Hematopoietic multipotent progenitor cell treated with erythropoietin and hydrocortisone succinate and interleukin-3 and kit ligand, for 15 days (in vitro differentiated cells): ENCODE data around the gene MOCS1.

Source experiments
- DNase-seq: peaks from one replicate; pipeline ENCODE4 v3.0.0-alpha.2; 2015; ENCODE audit warnings: low spot score

The MOCS1 gene

DNA sequence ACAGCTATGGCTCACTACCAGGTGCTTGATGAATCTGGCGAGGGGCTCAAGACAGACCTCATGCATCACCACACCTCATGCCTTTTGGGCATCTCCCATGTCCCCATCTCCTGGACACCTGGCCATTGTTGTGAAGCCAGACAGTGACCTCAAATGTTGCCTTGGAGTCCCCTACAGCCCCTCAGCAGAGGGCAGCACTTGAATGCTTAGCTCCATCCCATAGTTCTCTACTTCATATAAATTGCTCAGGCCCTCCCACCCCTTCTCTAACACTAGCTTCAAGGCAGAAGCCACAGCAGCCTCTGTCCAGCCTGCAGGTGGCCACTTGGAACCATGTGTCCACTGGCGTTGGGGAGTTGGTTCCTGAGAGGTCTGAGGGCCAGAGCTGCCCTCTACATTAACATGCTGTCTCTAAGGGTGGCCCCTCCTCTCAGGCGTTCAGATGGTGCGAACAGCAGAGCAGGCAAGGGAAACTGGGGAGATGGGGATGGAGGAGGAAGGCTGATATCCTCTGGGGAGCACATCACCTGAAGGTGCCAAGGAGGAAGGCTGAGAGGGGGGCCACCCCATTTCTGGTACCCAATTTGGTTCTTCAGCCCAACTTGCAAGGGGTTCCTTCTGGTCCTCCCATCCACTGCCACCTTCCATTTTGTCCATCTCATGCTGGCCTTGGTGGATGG lies 31.3 kb downstream of the MOCS1 start:
- DNase-seq, result no peak

DNA sequence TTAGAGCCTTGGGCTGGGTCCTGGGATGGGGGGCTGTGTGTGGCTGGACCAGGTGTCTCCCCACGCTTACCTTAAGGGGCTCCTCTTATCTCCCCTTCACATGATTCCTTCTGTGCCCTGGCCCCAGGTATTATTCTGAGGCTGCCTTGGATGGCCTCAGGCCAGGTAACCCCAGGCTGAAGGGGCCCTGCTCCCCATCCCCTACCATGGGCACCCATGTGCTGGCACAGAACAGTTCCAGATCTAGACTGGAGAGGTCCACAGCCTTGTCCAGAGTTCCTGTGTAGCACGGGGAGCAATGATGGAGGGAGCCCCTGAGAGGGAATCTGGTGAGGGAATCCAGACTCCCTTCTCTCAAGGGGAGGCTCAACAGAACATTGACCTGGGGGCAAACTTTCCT lies 32.1 kb downstream of the MOCS1 start:
- DNase-seq, result no peak

DNA sequence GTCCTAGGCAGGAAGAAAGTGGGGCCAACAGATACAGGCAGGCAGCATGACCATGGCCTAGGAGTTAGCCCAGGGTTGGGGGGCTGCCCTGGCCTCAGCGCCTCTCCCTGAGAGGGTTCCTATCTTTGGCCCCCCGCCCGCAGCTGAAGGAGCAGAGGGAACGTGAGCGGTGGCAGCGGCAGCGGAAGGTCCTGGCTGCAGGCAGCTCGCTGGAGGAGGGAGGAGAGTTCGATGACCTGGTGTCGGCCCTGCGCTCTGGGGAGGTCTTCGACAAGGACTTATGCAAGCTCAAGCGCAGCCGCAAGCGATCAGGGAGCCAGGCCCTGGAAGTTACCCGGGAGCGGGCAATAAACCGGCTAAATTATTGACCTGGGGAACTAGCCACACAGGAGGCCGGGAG lies 32.6 kb downstream of the MOCS1 start:
- no peak for DNase-seq

DNA sequence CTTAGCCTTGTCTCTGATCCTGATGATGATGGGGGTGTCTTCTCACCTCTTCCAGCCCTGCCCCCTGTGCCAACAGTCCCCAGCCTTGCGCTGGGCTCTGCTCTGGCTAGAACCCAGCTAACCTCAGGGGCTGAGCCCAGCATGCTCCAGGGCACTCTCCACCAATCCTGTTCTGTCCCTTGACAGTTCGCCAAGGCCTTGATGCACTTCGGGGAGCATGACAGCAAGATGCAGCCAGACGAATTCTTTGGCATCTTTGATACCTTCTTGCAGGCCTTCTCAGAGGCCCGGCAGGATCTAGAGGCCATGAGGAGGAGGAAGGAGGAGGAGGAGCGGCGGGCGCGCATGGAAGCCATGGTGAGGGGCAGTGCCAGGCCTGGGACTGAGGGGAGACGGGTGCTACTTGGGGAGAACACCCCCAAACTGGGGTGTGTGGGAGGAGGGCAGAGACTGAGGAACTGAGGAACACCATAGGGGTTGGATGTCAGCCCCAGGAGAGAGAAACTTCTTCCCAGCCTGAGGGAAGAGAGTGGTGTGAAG lies 33.1 kb downstream of the MOCS1 start:
- DNase-seq, result no peak

- DNase-seq, result no peak
These were observed 34.5 kb downstream of the MOCS1 start for GRCh38 chr6:39899554-39900295.

DNA sequence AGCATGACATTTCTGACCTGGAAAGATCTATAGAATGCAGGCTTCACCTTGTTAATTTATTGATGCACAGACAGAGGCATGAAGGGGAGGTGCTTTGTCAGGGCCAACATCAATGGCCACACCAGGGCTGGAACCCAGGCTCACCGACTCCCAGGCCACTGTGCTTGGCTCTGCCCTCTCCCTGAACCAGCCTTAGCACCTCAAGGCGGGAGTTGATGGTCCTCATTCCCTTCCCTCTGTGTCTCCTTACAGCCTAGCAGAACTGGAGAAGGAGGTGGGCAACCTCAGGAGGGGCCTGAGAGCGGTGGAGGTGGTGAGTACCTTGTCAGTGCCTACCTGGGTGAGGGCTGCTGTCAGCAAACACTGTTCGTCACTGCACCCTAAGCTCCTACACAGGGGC lies 35.6 kb downstream of the MOCS1 start:
- no peak for DNase-seq

DNA sequence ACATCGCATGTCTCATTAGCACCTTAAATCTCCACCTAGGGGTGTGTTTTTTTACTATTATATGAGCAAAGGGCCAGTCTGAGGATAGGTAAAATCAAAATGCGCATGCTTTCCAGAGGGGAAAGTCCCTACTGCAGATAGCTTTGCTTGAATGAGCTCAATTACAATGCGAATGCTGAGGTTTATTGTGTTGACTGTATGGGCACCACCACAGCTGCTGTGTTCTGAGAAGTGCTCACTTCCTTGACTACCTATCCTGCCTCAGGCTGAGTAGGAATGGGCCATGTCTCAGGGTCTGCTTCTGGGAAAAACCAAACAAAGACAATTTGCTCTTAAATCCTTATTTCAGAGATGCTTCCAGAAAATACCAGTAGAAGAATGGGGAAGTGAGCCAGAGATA lies 36.6 kb downstream of the MOCS1 start:
- DNase-seq, result no peak

DNA sequence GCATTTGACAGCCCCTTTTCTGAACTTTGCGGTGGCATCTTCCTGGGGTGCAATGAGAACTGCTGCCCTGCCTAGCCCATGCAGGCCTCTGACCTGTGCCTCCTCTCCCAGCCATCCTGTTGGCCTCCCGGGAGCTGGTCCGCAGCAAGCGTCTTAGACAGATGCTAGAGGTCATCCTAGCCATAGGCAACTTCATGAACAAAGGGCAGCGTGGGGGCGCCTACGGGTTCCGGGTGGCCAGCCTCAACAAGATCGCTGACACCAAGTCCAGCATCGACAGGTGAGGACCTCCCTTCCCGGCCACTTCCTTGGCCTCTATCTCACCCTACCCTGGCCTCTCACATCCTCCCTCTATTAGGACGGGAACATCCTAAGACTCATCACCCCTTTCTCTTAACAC lies 37.6 kb downstream of the MOCS1 start:
- no peak for DNase-seq

GRCh38 chr6:39893286-39893685 lies 41.0 kb downstream of the MOCS1 start:
- no peak for DNase-seq

DNA sequence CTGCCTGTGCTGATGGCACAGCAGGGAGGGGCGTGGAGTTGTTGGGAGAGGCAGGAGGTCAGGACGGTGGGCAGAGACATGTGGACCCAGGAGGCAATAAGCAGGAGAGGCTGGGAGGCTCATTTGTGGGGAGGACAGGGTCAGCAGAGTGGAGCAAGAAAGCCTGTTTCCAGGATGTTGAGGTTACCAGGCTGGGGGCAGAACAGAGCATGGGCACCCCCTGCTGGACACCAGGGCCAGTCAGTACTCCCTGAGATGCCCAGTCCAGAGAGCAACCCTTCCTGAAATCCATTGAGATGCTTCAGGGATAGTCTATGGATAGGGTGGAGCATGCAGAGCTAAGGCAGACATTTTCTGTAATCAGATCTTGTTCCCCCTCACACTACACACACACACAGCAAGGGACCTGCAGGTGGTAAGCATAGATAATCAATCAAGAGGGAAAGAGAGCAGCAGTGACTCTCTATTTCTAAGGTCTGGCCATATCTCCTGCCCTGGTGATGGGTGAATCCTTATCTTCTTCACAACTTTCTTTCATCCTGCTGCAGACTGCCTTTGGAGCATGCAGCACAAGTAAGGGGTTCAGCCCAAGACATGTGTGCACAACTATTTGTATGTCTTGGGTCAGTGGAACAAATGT lies 41.7 kb downstream of the MOCS1 start:
- DNase-seq, result no peak

DNA sequence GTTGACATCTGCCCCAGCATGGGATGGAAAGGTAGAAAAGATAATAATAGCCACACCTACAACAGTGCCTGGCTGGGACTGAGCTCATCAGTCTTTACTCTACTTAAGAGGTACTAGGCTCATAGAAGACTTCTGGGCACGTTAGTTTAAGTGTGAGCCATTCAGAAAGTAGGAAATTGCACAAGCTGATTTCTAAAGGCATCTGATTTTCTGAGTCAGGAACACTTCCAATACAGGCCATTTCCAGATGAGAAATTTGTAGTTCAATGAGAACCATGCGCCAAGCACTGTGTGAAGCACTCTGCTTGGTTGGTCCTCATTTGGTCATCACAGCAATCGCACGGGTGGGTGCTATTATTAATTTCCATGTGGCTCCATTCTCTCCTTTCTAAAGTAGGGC lies 42.3 kb downstream of the MOCS1 start:
- no peak for DNase-seq

GRCh38 chr6:39891353-39891752 lies 42.9 kb downstream of the MOCS1 start:
- DNase-seq, result no peak

DNA sequence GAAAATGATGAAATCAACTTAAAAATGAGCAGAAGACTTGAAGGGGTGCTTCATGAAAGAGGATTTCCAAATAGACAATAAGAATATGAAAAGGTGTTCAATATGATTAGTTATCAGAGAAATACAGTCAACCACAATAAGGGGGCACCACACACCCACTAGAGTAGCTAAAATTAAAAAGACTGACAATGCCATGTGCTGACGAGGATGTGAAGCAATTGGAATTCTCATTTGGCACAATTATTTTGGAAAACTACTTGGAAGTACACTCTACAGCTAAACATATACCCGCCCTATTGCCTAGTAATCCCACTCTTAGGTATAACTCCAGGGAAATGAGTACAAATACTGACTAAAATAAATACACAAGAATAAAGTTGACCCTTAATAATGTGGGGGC lies 45.0 kb downstream of the MOCS1 start:
- DNase-seq, result no peak

DNA sequence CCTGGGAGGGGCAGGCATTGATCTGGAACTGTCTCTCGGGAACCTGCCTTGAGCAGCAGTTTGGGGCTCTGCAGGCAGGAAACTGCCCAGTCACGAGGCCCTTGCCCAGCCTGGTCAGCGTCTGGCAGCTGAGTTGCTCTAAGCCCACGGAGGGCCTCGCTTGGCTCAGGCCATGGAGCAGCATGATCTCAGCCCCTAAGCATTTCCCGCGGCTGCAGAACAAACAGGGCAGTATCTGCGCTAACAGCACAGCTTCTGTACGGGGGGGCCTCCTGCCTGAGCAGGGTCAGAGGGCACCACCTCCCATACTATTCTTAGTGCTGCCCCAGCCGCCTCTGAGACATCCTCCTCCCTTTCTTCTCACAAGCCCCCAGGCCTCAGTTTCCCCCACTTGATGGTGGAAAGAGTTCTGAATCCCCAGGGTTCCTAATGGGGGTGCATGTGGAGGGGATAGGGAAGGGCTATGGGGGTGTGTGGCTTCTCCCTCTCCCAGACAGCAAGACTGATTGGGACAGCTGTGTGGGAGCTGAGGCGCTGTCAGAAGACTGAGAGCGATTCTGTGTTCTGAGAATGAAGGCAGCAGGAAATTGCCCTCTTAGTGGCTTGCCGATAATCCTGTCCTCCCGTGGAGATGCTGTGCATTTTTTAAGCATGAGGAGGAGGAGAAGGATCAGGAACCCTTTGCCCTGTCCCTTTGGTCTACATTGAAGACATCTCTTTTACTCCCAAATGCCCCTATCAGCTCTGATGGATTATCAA lies 46.4 kb downstream of the MOCS1 start:
- no peak for DNase-seq

DNA sequence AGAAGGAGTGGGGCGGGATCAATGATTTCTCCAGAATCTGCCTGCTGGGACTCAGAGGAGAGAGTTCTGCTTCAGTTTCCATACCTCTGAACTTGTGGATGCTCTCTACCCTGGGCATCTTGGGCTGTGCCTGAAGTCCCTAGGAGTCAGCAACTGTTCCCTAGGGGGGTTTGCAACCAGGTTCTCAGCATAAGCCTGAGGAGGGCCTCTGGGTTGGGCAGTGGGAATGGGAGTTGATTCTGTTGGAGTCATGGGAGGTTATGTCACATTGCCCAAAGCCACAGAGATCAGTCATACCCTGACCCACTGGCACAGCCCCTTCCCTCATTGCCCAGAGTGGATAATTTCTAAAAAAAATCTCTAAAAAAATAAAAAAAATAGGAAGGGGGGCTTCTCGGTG lies 47.4 kb downstream of the MOCS1 start:
- DNase-seq, result no peak

DNA sequence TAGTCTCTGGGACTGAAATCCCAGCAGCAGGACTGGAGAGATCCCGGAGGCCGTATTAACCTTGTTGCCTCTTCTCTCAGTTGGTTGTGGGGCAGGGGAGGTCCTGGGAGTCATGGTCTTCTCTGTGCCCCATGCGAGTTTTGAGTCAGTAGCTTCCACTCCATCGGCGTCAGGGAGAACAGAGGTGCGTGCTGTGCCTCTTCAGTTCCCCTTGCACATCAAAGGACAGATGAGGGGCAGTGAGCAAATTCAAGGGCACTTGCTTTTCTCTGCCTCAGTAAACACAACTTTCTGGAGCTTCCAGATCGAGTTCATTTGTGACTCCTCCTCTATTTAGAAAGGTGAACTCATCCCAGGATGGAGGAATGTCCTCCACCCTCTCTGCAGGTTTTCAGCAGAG lies 48.6 kb downstream of the MOCS1 start:
- DNase-seq, result no peak

DNA sequence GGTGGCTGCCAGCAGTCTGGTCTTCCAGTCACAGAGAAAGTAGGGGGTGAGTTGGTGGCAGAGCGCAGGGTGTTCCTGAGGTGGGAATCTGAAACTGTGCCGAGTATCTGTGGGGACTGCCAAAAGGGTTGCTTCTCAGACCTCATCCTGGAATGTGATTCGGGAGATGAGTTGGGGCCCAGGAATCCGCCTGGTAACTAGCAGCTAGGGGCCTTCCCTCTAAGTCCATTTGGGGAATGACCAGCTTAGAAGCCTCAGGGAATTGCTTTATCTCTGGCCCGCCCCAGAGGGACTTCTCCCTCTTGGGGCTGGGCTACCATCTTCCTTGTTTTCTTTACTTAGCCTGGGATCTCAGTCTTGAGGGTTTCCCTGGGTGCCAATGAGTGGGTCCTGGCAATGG lies 49.6 kb downstream of the MOCS1 start:
- no peak for DNase-seq

GRCh38 chr6:39882531-39882899 lies 51.7 kb downstream of the MOCS1 start:
- no peak for DNase-seq

DNA sequence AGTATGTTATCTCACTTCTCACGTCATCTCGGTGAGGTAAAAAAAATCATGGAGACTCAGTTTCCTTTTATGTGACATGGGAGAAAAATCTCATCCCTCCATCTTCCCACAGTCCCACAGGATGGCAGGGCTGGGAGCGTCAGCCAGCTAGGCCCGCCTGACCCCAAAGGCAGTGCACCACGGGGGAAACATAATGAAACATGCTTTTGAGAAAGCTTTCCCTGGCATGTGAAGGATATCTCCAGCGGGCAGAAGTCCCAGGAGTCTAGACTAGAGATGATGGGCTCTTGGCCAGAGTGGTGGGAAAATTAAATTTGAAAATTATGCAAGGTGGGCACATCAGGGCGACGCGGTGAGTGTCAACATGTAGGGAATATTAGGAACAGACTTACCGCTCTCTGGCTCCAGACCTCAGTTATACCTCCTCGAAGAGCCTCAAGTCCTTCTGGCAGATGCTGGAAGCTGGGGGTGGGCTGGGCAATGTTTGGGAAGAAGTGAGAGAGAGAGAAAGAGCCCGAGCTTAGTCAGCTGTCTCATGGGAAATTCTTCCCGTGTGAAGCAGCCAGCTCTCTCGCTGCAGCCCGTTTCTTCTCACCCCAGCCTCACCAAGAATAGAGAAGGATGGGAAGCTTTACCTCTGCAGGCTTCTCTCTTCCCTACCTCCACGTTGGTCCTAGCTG lies 52.3 kb downstream of the MOCS1 start:
- DNase-seq, result no peak

- DNase-seq, result no peak
These were observed 53.7 kb downstream of the MOCS1 start for GRCh38 chr6:39880594-39880993.

DNA sequence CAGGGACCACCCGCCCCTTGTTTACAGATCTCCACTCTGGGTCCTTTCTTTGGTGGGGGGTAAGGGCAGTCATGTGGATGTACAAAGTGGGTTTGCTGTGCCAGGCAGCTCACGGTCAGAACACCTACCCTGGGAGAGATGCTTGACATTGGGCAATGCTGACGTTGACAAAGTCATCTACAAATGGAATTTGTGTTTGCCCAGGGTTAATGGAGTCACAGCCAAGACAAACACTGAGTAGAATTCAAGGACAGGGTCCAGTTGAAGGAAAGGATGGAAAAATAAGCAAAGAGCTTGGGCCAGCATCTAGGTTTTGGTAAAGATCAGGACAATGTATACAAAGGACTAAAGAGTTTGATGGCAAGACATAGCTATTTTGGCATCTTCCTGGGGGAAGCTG lies 54.7 kb downstream of the MOCS1 start:
- no peak for DNase-seq

- no peak for DNase-seq
These were observed 57.4 kb downstream of the MOCS1 start for GRCh38 chr6:39876826-39877225.
